Astrocyte of the spinal cord (primary cell): Measurements from ENCODE around the gene TXNDC8.

Experiments used
- DNase-seq: peaks from one replicate; pipeline ENCODE4 v3.0.0; 2011; ENCODE audit warnings: low read depth, low spot score
- H3K4me3 ChIP-seq: 2 replicates; pipeline ENCODE4 v1.5.1; 2011; ENCODE audit warnings: low read depth, mild to moderate bottlenecking, low read length, moderate library complexity
- in situ Hi-C: cut with HindIII; loops from 2 replicates; pipeline ENCODE4 v1.10.0; 2017; ENCODE audit warnings: low sequenced_read_pairs
- TF ChIP-seq, protein P1 (sequence below): IDR thresholded peaks from 2 replicates; pipeline ENCODE4 v1.5.1; 2012; ENCODE audit warnings: low read depth, mild to moderate bottlenecking, low read length, inconsistent platforms

TXNDC8 gene

DNA sequence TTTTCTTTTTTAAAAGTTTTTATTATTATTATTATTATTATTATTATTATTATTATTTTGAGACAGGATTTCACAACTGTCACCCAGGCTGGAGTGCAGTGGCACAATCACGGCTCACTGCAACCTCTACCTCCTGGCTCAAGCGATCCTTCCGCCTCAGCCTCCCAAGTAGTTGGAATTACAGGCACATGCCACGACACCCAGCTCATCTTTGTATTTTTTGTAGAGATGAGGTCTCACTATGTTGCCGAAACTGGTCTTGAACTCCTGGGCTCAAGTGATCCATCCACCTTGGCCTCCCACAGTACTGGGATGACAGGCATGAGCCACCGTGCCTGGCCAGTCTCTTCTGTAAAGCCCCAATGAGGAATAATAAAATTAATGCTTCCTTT is 50.4 kb downstream of the TXNDC8 start:
- in situ Hi-C loops, result no loop called here
- TF ChIP-seq, protein P1, sequence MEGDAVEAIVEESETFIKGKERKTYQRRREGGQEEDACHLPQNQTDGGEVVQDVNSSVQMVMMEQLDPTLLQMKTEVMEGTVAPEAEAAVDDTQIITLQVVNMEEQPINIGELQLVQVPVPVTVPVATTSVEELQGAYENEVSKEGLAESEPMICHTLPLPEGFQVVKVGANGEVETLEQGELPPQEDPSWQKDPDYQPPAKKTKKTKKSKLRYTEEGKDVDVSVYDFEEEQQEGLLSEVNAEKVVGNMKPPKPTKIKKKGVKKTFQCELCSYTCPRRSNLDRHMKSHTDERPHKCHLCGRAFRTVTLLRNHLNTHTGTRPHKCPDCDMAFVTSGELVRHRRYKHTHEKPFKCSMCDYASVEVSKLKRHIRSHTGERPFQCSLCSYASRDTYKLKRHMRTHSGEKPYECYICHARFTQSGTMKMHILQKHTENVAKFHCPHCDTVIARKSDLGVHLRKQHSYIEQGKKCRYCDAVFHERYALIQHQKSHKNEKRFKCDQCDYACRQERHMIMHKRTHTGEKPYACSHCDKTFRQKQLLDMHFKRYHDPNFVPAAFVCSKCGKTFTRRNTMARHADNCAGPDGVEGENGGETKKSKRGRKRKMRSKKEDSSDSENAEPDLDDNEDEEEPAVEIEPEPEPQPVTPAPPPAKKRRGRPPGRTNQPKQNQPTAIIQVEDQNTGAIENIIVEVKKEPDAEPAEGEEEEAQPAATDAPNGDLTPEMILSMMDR, result no peak

GRCh38 chr9:110284211-110284844 is 53.3 kb downstream of the TXNDC8 start:
- DNase-seq, result no peak
- TF ChIP-seq, protein P1, result no peak
- H3K4me3 ChIP-seq, result no peak overlapping the region
- in situ Hi-C loops, result no loop called here

More for the DNA sequence above, 50.4 kb downstream of the TXNDC8 start:
- no peak overlapping the region for H3K4me3 ChIP-seq
- DNase-seq, result no peak

DNA sequence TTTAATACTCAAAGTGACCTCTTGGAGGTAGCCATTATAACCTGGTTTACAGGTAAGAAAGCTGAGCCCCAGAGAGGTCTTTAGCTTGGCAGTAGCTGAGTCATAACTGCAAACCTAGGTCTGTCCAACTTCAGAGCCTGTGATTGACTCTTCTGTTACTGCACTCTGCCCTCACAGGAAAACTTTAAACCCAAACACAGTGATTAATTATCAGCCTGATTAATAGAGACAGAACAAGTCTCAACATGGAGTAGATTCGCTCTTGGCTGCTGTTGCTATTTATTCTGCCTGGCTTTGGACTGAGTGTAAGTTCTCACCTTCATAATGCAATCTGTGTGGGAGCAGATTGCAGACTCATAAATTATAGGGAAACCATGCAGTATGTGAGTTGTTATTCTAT is 53.9 kb downstream of the TXNDC8 start:
- no peak for DNase-seq
- TF ChIP-seq, protein P1, result no peak
- in situ Hi-C loops, result no loop called here
- H3K4me3 ChIP-seq, result no peak overlapping the region

DNA sequence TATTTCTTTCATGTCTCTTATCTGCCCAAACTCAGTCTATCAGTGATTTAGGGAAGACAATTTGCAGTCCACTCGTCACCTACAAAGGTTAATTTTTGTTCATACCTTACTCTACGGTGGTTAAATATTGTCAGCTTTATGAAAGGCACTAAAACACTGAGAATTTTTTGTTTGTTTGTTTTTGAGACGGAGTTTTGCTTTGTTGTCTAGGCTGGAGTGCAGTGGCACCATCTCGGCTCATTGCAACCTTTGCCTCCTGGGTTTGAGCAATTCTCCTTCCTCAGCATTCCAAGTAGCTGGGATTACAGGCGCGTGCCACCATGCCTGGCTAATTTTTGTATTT is 55.0 kb downstream of the TXNDC8 start:
- TF ChIP-seq, protein P1, result no peak
- in situ Hi-C loops, result no loop called here
- no peak for DNase-seq
- H3K4me3 ChIP-seq, result no peak overlapping the region

GRCh38 chr9:110282018-110282738 is 55.5 kb downstream of the TXNDC8 start:
- peak; percentile 10 for DNase-seq
- no peak overlapping the region for H3K4me3 ChIP-seq
- TF ChIP-seq, protein P1, result no peak
- in situ Hi-C loops, result no loop called here

- TF ChIP-seq, protein P1, result no peak
- in situ Hi-C loops, result no loop called here
- peak; percentile 32 for DNase-seq
- H3K4me3 ChIP-seq, result no peak overlapping the region
These were observed 59.5 kb downstream of the TXNDC8 start for GRCh38 chr9:110278080-110278707.
